ENCODE measurements around the gene ENTPD2.
A peak's percentile ranks its signal among the peaks of the same experiment; 100 is the strongest.

The ENTPD2 gene

DNA sequence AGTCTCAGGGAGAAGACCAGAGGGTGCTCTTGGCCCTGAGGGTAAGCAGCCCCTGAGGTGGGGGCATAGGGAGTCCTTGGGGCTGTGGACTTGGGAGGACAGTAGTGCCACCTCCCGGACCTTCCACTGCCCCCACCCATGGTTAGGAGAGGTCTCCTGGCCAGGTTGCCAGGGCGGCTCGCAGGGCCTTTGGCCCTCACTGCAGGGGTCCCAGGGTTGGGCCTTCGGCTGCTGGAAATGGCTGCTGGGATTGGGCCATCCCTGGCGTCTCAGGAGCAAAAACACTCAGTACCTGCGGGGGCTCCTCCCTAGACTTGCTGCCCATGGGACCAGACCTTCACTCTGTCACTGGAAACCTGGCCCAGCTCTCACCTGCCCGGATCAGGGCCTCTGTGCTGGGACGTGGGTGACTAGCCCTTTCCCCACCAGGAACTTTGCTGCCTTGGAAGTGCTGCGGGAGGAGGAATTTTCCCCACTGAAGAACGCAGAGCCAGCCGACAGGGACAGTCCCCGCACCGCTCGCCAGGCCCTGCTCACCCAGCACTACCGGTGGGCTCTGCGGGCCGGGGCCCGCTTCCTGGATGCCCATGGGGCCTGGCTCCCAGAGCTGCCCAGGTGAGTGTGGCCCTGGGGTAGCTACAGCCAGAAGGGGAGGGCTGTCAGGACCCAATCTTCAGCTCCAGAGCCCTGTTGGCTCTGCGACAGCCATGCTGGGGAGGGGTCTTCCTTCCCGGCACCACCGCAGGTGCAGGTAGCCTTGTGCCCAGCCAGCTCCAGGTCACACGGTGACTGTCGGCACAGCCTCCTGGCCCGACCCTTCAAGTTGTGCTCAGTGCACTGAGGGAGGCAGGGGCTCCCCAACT lies 26.6 kb upstream of the ENTPD2 start:
- no peak for DNase-seq (ENCODE audit: low read depth in 2 of 2, low spot score in 1 of 2)

DNA sequence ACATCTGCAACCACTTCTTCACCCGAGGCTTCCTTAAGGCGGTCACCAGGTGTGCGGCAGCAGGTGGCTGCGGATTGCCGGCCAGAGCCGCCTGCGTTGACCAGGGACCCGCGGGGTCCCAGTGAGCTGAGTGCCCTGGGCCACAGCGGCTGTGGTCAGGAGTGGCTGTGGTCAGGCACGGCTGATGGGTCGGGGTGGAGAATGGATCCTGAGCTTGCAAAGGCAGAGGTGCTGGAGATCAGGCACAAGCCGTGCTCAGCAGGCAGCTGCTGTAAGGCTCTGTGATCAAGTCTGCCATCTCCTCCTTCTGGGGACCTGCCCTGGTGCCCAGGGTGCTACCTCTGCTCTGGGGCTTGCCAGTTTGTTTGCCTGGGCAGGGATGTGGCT lies 25.5 kb upstream of the ENTPD2 start:
- no peak for DNase-seq (ENCODE audit: low read depth in 2 of 2, low spot score in 1 of 2)

GRCh38 chr9:137078701-137079400 lies 25.0 kb upstream of the ENTPD2 start:
- DNase-seq (ENCODE audit: low read depth in 2 of 2, low spot score in 1 of 2), result no peak

DNA sequence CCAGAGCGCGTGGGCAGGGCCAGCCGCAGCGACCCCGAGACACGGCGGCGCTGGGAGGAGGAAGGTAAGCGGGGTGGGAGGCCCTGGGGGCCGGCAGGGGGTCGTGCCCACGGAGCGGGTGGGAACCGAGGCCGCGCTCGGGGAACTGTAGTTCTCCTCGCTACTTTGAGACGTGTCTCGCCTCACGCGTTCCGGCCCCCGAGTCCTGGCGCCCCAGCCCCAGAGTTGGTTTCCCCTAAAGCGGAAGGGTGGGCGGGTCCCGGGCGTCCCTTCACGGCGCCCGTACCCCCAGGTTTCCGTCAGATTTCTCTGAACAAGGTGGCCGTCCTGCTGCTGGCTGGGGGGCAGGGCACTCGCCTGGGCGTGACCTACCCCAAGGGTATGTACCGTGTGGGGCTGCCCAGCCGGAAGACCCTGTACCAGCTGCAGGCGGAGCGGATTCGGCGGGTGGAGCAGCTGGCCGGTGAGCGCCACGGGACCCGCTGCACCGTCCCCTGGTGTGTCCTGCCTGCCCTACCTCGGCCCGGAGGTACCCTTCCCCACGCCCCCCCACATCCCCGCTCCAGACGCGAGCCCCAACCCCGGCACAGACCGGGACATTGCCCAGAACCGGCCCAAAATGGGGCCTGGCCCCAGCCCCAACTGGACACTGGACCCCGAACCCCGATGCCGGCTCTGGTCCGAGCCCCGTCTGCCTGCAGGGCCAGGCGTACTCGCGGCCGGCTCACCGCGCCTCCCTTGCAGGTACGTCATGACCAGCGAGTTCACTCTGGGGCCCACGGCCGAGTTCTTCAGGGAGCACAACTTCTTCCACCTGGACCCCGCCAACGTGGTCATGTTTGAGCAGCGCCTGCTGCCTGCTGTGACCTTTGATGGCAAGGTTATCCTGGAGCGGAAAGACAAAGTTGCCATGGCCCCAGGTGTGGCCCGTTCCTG lies 24.2 kb upstream of the ENTPD2 start:
- no peak for DNase-seq (ENCODE audit: low read depth in 2 of 2, low spot score in 1 of 2)

DNA sequence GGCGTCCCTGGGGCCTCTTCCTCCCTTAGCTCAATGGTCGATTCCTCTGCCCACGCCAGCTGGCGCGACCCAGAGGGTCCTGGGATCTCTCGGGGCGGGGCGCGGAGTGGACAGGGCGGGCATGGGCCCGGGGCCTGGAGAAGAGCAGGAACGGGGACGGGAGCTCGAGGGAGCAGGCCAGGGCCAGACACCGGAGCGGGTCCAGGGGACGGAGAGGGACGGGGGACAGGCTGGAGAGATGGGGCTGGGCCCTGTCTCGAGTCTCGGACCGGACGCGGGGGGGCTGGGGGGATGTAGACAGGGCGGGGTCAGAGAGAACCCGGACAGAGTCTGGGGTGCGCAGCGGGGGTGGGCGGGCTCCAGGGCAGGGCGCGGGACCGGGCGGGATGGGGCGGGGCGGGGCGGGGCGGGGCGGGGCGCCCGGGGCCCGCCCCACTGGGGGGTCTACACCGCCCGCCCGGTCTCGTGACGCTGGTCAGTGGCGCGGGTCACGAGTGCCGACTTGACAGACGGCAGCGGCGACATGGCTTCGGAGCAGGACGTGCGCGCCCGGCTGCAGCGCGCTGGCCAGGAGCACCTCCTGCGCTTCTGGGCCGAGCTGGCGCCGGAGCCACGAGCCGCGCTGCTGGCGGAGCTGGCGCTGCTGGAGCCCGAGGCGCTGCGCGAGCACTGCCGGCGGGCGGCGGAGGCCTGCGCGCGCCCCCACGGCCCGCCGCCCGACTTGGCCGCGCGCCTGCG lies 23.3 kb upstream of the ENTPD2 start, which contains the start of gene UAP1L1:
Gene UAP1L1, plus strand, starts transcription at position 508 of the 738 bp plus-strand sequence. Its CDS starts 16 bp downstream, at position 524.
- DNase-seq (ENCODE audit: low read depth in 2 of 2, low spot score in 1 of 2), result no peak

GRCh38 chr9:137076636-137077009 lies 22.8 kb upstream of the ENTPD2 start:
- no peak for DNase-seq (ENCODE audit: low read depth in 2 of 2, low spot score in 1 of 2)

- DNase-seq (ENCODE audit: low read depth in 2 of 2, low spot score in 1 of 2), result no peak
These were observed 21.5 kb upstream of the ENTPD2 start for GRCh38 chr9:137075275-137075775.

GRCh38 chr9:137074657-137075274 lies 20.9 kb upstream of the ENTPD2 start:
- DNase-seq (ENCODE audit: low read depth in 2 of 2, low spot score in 1 of 2), result no peak

- DNase-seq (ENCODE audit: low read depth in 2 of 2, low spot score in 1 of 2), result no peak
These were observed 20.1 kb upstream of the ENTPD2 start for GRCh38 chr9:137073992-137074399.

GRCh38 chr9:137071282-137071681 lies 17.4 kb upstream of the ENTPD2 start:
- DNase-seq (ENCODE audit: low read depth in 2 of 2, low spot score in 1 of 2), result no peak

- no peak for DNase-seq (ENCODE audit: low read depth in 2 of 2, low spot score in 1 of 2)
These were observed 17.0 kb upstream of the ENTPD2 start for GRCh38 chr9:137070906-137071275.

GRCh38 chr9:137070201-137070905 lies 16.5 kb upstream of the ENTPD2 start, which contains the start of gene SAPCD2:
TSS of gene SAPCD2 (minus strand) at chr9:137070557. CDS start at chr9:137070460, 97 bp downstream.
- peak; percentile 52 to 71 for DNase-seq (ENCODE audit: low read depth in 2 of 2, low spot score in 1 of 2)

DNA sequence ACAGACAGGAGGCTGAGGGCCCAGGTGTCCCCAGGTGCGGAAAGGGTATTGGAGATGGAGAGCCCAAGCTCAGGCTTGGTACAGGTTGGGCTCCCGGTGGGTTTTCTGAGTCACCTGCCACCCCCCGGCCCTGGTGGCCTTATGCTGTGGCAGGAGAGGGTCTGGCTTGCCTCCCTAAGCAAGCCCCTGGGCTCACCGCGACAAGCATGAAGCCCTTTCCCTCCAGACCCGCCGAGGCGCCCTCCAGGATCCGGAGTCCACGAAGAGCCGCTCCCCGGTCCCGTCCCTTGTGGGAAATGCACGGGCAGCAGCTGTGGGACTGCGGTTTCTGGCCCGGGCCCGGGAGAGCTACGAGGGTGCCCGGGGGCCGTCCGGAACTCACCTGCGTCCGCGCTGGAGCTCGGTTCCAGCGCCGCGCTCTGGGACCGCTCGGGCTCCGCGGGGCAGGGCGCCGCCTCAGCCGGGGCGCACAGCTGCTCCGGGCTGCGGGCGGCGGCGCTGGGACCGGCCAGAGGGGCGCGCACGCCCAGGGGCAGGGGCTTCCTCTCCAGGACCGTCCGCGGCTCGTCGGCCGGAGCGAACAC lies 15.7 kb upstream of the ENTPD2 start:
- no peak for DNase-seq (ENCODE audit: low read depth in 2 of 2, low spot score in 1 of 2)

- DNase-seq (ENCODE audit: low read depth in 2 of 2, low spot score in 1 of 2), result no peak
These were observed 15.0 kb upstream of the ENTPD2 start for GRCh38 chr9:137068539-137069507.

DNA sequence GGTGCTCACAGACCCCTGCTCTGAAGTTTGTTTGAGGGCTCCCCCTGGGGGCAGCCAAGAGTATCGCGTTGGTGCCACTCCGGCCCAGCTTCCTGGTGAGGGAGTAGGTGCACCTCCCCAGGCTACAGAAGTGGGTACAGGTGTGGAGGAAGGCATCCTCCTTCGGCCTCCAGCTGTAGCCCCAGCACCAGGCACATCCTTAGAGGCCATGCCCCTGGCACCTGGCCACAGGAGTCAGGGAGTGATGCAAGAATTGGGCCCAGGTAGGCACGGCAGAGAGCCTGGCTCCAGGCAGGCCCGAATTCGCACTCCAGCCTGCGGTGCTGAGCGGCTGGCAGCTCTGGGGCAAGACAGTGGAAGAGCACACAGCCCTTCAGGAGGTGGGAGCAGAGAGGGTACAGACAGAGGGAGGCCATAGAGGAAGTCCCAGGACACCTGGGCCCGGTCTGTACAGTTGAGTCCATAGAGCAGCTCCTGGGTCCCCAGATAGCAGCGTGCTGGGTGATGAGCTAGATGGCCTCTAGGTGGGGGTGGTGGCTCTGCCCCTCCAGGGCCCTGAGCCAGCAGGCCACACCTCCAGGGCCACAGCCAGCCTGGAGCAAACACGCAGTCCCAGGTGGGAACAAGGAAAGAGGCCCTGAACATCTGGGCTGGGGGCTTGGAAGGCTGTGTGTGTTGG lies 14.1 kb upstream of the ENTPD2 start:
- peak; percentile 52 to 66 for DNase-seq (ENCODE audit: low read depth in 2 of 2, low spot score in 1 of 2)

DNA sequence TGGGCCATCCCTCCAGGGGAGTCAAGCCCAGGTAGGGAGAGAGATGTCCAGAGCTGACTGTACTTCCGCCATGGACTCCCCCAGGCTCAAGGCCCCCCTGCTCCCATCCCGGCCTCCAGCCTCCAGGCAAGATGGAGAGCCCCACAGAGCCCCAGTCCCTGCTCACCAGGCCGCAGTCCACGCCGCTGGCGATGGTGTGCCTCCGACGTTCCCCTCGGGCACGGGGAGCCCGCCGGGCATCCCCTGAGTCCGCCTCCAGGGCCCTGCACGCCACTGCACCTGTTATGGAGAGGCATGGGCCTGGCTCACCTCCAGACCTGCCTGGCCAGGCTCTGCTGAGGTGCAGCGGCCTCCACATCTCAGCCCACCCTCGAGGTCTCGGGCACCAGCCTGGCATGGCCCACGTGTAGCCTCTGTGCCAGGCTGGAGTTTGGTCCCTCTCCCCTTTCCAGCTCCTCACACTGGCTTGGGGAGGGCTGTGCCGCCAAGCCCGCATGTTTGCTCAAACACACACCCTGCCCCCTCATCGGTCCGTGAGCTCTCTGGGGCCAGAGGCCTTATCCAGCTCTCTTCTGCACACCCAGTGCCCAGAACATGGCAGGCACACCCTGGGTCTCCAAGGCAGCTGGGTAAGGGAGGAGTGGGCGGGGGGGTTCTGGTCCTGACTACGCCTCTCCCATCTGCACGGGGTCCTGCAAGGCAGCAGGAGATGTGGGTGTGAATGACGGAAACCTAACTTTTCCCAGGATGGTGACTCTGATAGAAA lies 12.4 kb upstream of the ENTPD2 start:
- DNase-seq (ENCODE audit: low read depth in 2 of 2, low spot score in 1 of 2), result no peak
